AG08396 (cell line): Measurements from ENCODE around the gene ACBD6.

Source experiments
- DNase-seq: peaks from one replicate; pipeline ENCODE4 v3.0.0; 2012; ENCODE audit warnings: low spot score, mixed read lengths

Gene ACBD6

GRCh38 chr1:180291004-180291403 is 211.4 kb downstream of the ACBD6 start:
- DNase-seq = no peak

GRCh38 chr1:180290265-180291001 is 211.9 kb downstream of the ACBD6 start:
- no peak for DNase-seq

- no peak for DNase-seq
Measured at GRCh38 chr1:180288940-180289339, 213.4 kb downstream of the ACBD6 start.

GRCh38 chr1:180287988-180288705 is 214.2 kb downstream of the ACBD6 start:
- DNase-seq = no peak

GRCh38 chr1:180286417-180286816 is 216.0 kb downstream of the ACBD6 start:
- no peak for DNase-seq

- DNase-seq = no peak
Measured at GRCh38 chr1:180283098-180283497, 219.3 kb downstream of the ACBD6 start.

- no peak for DNase-seq
Measured at GRCh38 chr1:180282401-180283044, 219.9 kb downstream of the ACBD6 start.

- no peak for DNase-seq
Measured at GRCh38 chr1:180281490-180281889, 220.9 kb downstream of the ACBD6 start.

GRCh38 chr1:180280617-180281016 is 221.8 kb downstream of the ACBD6 start:
- DNase-seq = no peak

GRCh38 chr1:180279651-180280050 is 222.7 kb downstream of the ACBD6 start:
- DNase-seq = no peak

- DNase-seq = no peak
Measured at GRCh38 chr1:180278596-180279395, 223.6 kb downstream of the ACBD6 start.

GRCh38 chr1:180278194-180278515 is 224.2 kb downstream of the ACBD6 start:
- no peak for DNase-seq

- no peak for DNase-seq
Measured at GRCh38 chr1:180277476-180278193, 224.7 kb downstream of the ACBD6 start.

GRCh38 chr1:180275726-180276125 is 226.7 kb downstream of the ACBD6 start:
- no peak for DNase-seq

GRCh38 chr1:180274221-180274620 is 228.2 kb downstream of the ACBD6 start:
- DNase-seq = no peak

- DNase-seq = no peak
Measured at GRCh38 chr1:180273066-180273465, 229.3 kb downstream of the ACBD6 start.

- no peak for DNase-seq
Measured at GRCh38 chr1:180272395-180272794, 230.0 kb downstream of the ACBD6 start.

- DNase-seq = peak; percentile 66
Measured at GRCh38 chr1:180271272-180272255, 230.8 kb downstream of the ACBD6 start.

- DNase-seq = no peak
Measured at GRCh38 chr1:180270530-180271271, 231.7 kb downstream of the ACBD6 start.
